HEK293T (cell line): Measurements from ENCODE around the gene METTL25B.

ENCODE experiments used
- CTBP1 ChIP-seq: fragments of 450-650 bp; IDR thresholded peaks from 2 replicates; pipeline ENCODE4 v1.6.1; 2016; ENCODE audit warnings: borderline replicate concordance
- FOXM1 ChIP-seq: fragments of 450-650 bp; IDR thresholded peaks from 2 replicates; pipeline ENCODE4 v1.6.1; 2017; ENCODE audit warnings: mild to moderate bottlenecking, borderline replicate concordance
- HDGF ChIP-seq: fragments of 450-650 bp; IDR thresholded peaks from 2 replicates; pipeline ENCODE4 v1.6.1; 2017; ENCODE audit warnings: antibody characterized with exemption, borderline replicate concordance
- SP1 ChIP-seq: fragments of 450-650 bp; IDR thresholded peaks from 2 replicates; pipeline ENCODE4 v1.6.1; 2017
- SUZ12 ChIP-seq: fragments of 450-650 bp; IDR thresholded peaks from 2 replicates; pipeline ENCODE4 v1.6.1; 2016; ENCODE audit warnings: mild to moderate bottlenecking

GRCh38 chr1:156746728-156747631 lies 18.7 kb downstream of the METTL25B start:
- TF ChIP-seq CTBP1 (no peak), SUZ12 (no peak), HDGF (peak; percentile 71; the same call in 1 of the 2 replicates), SP1 (no peak), FOXM1 (no peak)
